ENCODE results near the gene SSTR4. TPM values are rescaled to one million over a fixed set of nuclear protein-coding genes. Genes with fewer than 3 reads are reported as not detected.

Gene SSTR4
- total RNA-seq, 1 experiment from 2014 or later = not detected

DNA sequence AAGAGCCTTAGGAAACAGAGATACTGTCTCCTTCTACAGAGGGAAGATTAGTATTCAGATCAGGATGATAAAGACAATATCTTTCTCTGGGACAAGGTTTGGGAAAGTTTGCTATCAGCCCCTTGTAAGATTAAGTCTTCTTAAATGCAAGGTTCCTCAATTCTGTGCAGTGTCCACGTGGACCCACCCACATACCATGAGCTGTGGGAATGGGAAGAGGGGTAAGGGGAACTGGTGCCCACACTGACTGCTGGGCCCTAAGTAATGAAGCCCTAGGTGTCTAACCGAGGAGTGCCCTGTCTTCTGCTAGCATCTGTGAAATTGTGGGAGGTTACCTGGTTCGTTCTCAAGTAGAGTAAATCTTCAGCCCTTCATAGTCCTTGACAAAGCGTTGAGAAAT lies 5.8 kb upstream of the SSTR4 start:
- no peak for ATAC-seq
- H3K4me1 ChIP-seq (ENCODE audit: control insufficient read depth, insufficient read depth, low read length) = no peaks in the 10 kb centered on the region
- no peak overlapping the region for H3K27ac ChIP-seq (ENCODE audit: low read length)
- BruUV-seq (replicated peaks) = no TSS peak
- intact Hi-C loops (cut with micrococcal nuclease; ENCODE audit: unreplicated experiment) = no loop called here
- ChIA-PET POLR2A (no interaction called here), CTCF (no interaction called here)
- no peak for DNase-seq (ENCODE audit: low read depth, low spot score)
- no peak overlapping the region for H3K4me3 ChIP-seq (ENCODE audit: low read depth in 2 of 2, low read length in 2 of 2)
- TF ChIP-seq CTCF (IDR thresholded peaks at IDR 0.05) (no peak), SIN3A (IDR thresholded peaks at IDR 0.05; ENCODE audit: borderline replicate concordance, insufficient read depth, low read depth, low read length) (no peak), POLR2AphosphoS5 (IDR thresholded peaks at IDR 0.05; ENCODE audit: low read depth, low read length) (no peak), TCF7L2 (IDR thresholded peaks at IDR 0.05; ENCODE audit: low read depth, low read length) (no peak)
- TF ChIP-seq, protein P1, sequence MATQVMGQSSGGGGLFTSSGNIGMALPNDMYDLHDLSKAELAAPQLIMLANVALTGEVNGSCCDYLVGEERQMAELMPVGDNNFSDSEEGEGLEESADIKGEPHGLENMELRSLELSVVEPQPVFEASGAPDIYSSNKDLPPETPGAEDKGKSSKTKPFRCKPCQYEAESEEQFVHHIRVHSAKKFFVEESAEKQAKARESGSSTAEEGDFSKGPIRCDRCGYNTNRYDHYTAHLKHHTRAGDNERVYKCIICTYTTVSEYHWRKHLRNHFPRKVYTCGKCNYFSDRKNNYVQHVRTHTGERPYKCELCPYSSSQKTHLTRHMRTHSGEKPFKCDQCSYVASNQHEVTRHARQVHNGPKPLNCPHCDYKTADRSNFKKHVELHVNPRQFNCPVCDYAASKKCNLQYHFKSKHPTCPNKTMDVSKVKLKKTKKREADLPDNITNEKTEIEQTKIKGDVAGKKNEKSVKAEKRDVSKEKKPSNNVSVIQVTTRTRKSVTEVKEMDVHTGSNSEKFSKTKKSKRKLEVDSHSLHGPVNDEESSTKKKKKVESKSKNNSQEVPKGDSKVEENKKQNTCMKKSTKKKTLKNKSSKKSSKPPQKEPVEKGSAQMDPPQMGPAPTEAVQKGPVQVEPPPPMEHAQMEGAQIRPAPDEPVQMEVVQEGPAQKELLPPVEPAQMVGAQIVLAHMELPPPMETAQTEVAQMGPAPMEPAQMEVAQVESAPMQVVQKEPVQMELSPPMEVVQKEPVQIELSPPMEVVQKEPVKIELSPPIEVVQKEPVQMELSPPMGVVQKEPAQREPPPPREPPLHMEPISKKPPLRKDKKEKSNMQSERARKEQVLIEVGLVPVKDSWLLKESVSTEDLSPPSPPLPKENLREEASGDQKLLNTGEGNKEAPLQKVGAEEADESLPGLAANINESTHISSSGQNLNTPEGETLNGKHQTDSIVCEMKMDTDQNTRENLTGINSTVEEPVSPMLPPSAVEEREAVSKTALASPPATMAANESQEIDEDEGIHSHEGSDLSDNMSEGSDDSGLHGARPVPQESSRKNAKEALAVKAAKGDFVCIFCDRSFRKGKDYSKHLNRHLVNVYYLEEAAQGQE (IDR thresholded peaks at IDR 0.05; ENCODE audit: insufficient read depth in 1 of 2, low read depth in 2 of 2, low read length in 1 of 2) = no peak
- H3K9me3 ChIP-seq (ENCODE audit: control insufficient read depth, insufficient read depth, low read depth, low read length) = no peaks in the 10 kb centered on the region
- no peaks in the 10 kb centered on the region for H3K36me3 ChIP-seq (ENCODE audit: control insufficient read depth, insufficient read depth, low read length)
- in situ Hi-C loops (cut with HindIII; ENCODE audit: low pct_unique_long_range_greater_than_20kb, low sequenced_read_pairs) = no loop called here
- H3K27me3 ChIP-seq (ENCODE audit: control insufficient read depth, insufficient read depth, low read length) = peaks cover 5% of the 10 kb centered on the region

DNA sequence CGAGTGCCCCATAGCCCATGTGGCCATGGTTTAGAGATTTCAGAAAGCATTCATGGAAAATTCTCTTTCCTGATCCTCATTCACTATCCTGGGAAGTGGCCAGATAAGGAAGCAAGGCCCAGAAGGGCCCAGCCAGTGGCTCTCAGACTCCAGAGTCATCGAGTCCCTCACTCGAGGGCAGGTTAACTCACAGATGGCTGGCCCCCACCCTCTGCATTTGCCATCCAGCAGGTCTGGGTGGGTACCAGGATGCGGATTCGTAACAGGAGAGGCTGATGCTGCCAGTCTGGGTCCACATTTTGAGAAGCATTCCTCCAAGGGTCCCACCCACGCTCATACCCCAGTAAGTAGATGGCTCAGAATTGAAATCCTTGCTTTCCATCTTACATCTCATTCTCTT lies 3.8 kb upstream of the SSTR4 start:
- BruUV-seq (replicated peaks) = no TSS peak
- in situ Hi-C loops (cut with HindIII; ENCODE audit: low pct_unique_long_range_greater_than_20kb, low sequenced_read_pairs) (no loop called here), intact Hi-C loops (cut with micrococcal nuclease; ENCODE audit: unreplicated experiment) (no loop called here)
- Histone ChIP-seq H3K27me3 (ENCODE audit: control insufficient read depth, insufficient read depth, low read length) (peaks cover 5% of the 10 kb centered on the region), H3K4me3 (ENCODE audit: low read depth in 2 of 2, low read length in 2 of 2) (no peak overlapping the region), H3K27ac (ENCODE audit: low read length) (no peak overlapping the region), H3K36me3 (ENCODE audit: control insufficient read depth, insufficient read depth, low read length) (no peaks in the 10 kb centered on the region), H3K9me3 (ENCODE audit: control insufficient read depth, insufficient read depth, low read depth, low read length) (no peaks in the 10 kb centered on the region), H3K4me1 (ENCODE audit: control insufficient read depth, insufficient read depth, low read length) (no peaks in the 10 kb centered on the region)
- POLR2A ChIA-PET = no interaction called here
- DNase-seq (ENCODE audit: low read depth, low spot score) = no peak
- TF ChIP-seq CTCF (IDR thresholded peaks at IDR 0.05) = no peak
- TF ChIP-seq, protein P1 (IDR thresholded peaks at IDR 0.05; ENCODE audit: insufficient read depth in 1 of 2, low read depth in 2 of 2, low read length in 1 of 2) = no peak
- no peak for TF ChIP-seq SIN3A (IDR thresholded peaks at IDR 0.05; ENCODE audit: borderline replicate concordance, insufficient read depth, low read depth, low read length)
- no peak for TF ChIP-seq POLR2AphosphoS5 (IDR thresholded peaks at IDR 0.05; ENCODE audit: low read depth, low read length)
- TF ChIP-seq TCF7L2 (IDR thresholded peaks at IDR 0.05; ENCODE audit: low read depth, low read length) = no peak
- no peak for ATAC-seq
- CTCF ChIA-PET = no interaction called here

Measured in Panc1 (cell line).